HepG2 (cell line): ENCODE data around the gene DYNC2I2. TPM values are rescaled to one million over a fixed set of nuclear protein-coding genes. Genes with fewer than 3 reads are reported as not detected.

Experiments used
- ATF7-NPFF ChIP-seq: sonication (generic); formaldehyde crosslinking; IDR thresholded peaks from 2 replicates; pipeline ENCODE4 v1.8.1; 2023; ENCODE audit warnings: mild to moderate bottlenecking, low read depth, missing genetic modification reagents, moderate library complexity
- CHD4 ChIP-seq: fragments of 200-600 bp; sonication (generic); IDR thresholded peaks from 2 replicates; pipeline ENCODE4 v1.7.0; 2017; ENCODE audit warnings: mild to moderate bottlenecking, low read length, borderline replicate concordance
- FOXO4 ChIP-seq: sonication (generic); formaldehyde crosslinking; conservative IDR thresholded peaks from 2 replicates; pipeline ENCODE4 v1.8.1; 2023; ENCODE audit warnings: missing genetic modification reagents
- GATA4 ChIP-seq: sonication (generic); IDR thresholded peaks from 2 replicates; pipeline ENCODE4 v1.6.1; 2016; ENCODE audit warnings: antibody characterized with exemption, low read depth, borderline replicate concordance
- KLF12 ChIP-seq: sonication (generic); formaldehyde crosslinking; IDR thresholded peaks from 2 replicates; pipeline ENCODE4 v1.4.0; 2020; ENCODE audit warnings: missing genetic modification reagents, borderline replicate concordance
- MAZ ChIP-seq, 2 experiments: sonication (generic) in 1 of 2; formaldehyde crosslinking in 1 of 2; IDR thresholded peaks; 2 replicates each; pipeline versions ENCODE4 v1.5.0 to v1.6.1; 2012 to 2020; ENCODE audit warnings: low read depth in 2 of 2, mild to moderate bottlenecking in 2 of 2, borderline replicate concordance in 1 of 2, improper control_type of control experiment in 1 of 2, low read length in 1 of 2, missing genetic modification reagents in 1 of 2, moderate library complexity in 1 of 2
- NFAT5 ChIP-seq: sonication (generic); formaldehyde crosslinking; IDR thresholded peaks from 2 replicates; pipeline ENCODE4 v1.4.0; 2020; ENCODE audit warnings: missing genetic modification reagents
- NR1H2 ChIP-seq: sonication (generic); formaldehyde crosslinking; IDR thresholded peaks from 2 replicates; pipeline ENCODE4 v1.8.1; 2022; ENCODE audit warnings: low read depth, missing genetic modification reagents, borderline replicate concordance
- PTBP1 ChIP-seq: fragments of 200-400 bp; formaldehyde crosslinking; IDR thresholded peaks from 2 replicates; pipeline ENCODE4 v1.6.1; 2018; ENCODE audit warnings: low read length, low read depth; ENCODE audit not compliant: poor library complexity, severe bottlenecking
- UBTF ChIP-seq: sonication (generic); formaldehyde crosslinking; IDR thresholded peaks from 2 replicates; pipeline ENCODE4 v1.4.0; 2020; ENCODE audit warnings: mild to moderate bottlenecking, missing genetic modification reagents
- YEATS4 ChIP-seq: sonication (generic); formaldehyde crosslinking; IDR thresholded peaks from 2 replicates; pipeline ENCODE4 v1.4.0; 2020; ENCODE audit warnings: missing genetic modification reagents, borderline replicate concordance
- ZFP91 ChIP-seq: sonication (generic); formaldehyde crosslinking; IDR thresholded peaks from 2 replicates; pipeline ENCODE4 v1.9.0; 2022; ENCODE audit warnings: missing genetic modification reagents, mild to moderate bottlenecking, borderline replicate concordance
- ZNF121 ChIP-seq: sonication (generic); formaldehyde crosslinking; IDR thresholded peaks from 2 replicates; pipeline ENCODE4 v1.5.0; 2020; ENCODE audit warnings: mild to moderate bottlenecking, missing genetic modification reagents
- ZNF572 ChIP-seq: sonication (generic); formaldehyde crosslinking; IDR thresholded peaks from 2 replicates; pipeline ENCODE4 v1.5.1; 2020; ENCODE audit warnings: mild to moderate bottlenecking, missing genetic modification reagents
- ZNF670 ChIP-seq: sonication (generic); formaldehyde crosslinking; IDR thresholded peaks from 2 replicates; pipeline ENCODE4 v1.8.0; 2022; ENCODE audit warnings: mild to moderate bottlenecking, missing genetic modification reagents, borderline replicate concordance
- ZNF790 ChIP-seq: sonication (generic); formaldehyde crosslinking; IDR thresholded peaks from 2 replicates; pipeline ENCODE4 v1.8.0; 2022; ENCODE audit warnings: missing genetic modification reagents, mild to moderate bottlenecking, borderline replicate concordance
- ZSCAN20 ChIP-seq: sonication (generic); formaldehyde crosslinking; IDR thresholded peaks from 2 replicates; pipeline ENCODE4 v1.4.0; 2020; ENCODE audit warnings: missing genetic modification reagents, mild to moderate bottlenecking, borderline replicate concordance
- ZSCAN31 ChIP-seq: sonication (generic); formaldehyde crosslinking; IDR thresholded peaks from 2 replicates; pipeline ENCODE4 v1.5.0; 2020; ENCODE audit warnings: low read depth, mild to moderate bottlenecking, missing genetic modification reagents
- polyA plus RNA-seq, 8 experiments: library from polyadenylated mRNA; depleted of rRNA in 3 of 8; stranded (reverse) in 7 of 8; unstranded in 1 of 8; fragments of >200 nt; fragmentation: Illumina TruSeq in 4 of 8; extraction: Trizol in 4 of 8; gene quantifications; 2 replicates each; pipeline versions ENCODE4 v1.2.1 to v1.2.3, GENCODE V29; 2011 to 2016; ENCODE audit warnings: low read depth in 4 of 8, missing spikeins in 1 of 8, mixed read lengths in 1 of 8; ENCODE audit not compliant: insufficient read depth in 1 of 8
- total RNA-seq, 5 experiments: library from RNA; depleted of rRNA; stranded (reverse); fragments of >200 nt; fragmentation: Illumina TruSeq; extraction: Trizol; gene quantifications; 2 replicates each; pipeline ENCODE4 v1.2.3, GENCODE V29; 2016; ENCODE audit warnings: low read depth in 1 of 5

DYNC2I2 gene
- total and polyA plus RNA-seq, 2 of the 13 experiments (the other 11 are each of a cell fraction or from before 2014, with no cell fraction given): 13.7 to 40.2 TPM

- TF ChIP-seq ZFP91 (peak; percentile 70; the same call in 1 of the 2 replicates), FOXO4 (no peak), ZSCAN31 (peak; percentile 64; the same call in 1 of the 2 replicates), NR1H2 (CRISPR knock-in tag) (no peak), CHD4 (0 out of 2 replicates have a peak, but pooled peaks have one; percentile 3), PTBP1 (no peak), NFAT5 (CRISPR knock-in tag) (no peak), KLF12 (no peak), ZNF790 (CRISPR knock-in tag) (no peak), ZSCAN20 (CRISPR knock-in tag) (peak; percentile 79), ZNF572 (CRISPR knock-in tag) (no peak), MAZ (IDR thresholded peaks at IDR 0.05; ENCODE audit: borderline replicate concordance, low read depth, low read length) (0 out of 2 replicates have a peak, but pooled peaks have one; percentile 42), MAZ (CRISPR knock-in tag; IDR thresholded peaks at IDR 0.05; ENCODE audit: low read depth) (peak; percentile 89), GATA4 (no peak), ZNF121 (CRISPR knock-in tag) (peak; percentile 69), ZNF670 (peak; percentile 22; the same call in 1 of the 2 replicates), YEATS4 (CRISPR knock-in tag) (peak; percentile 38; the same call in 1 of the 2 replicates), UBTF (CRISPR knock-in tag) (peak; percentile 72), ATF7-NPFF (peak; percentile 62)
These were observed 45.9 kb upstream of the DYNC2I2 start, which contains the start of gene PKN3 (continued) for GRCh38 chr9:128702445-128702948.
